ENCODE data around the gene CCNI.

Gene CCNI

DNA sequence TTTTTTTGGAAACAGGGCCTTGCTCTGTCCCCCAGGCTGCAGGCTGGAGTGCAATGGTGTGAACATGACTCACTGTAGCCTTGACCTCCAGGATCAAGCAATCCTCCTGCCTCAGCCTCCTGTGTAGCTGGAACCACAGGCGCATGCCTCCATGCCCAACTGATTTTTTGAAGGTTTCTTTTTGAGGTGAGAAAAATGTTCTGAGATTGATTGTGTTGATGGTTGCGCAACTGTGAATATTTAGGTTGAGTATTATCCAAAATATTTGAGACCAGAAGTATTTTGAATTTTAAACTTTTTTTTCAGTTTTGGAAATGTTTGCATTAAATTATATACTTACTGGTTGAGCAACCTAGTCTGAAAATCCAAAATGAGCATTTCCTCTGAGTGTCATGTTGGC lies 2.6 kb upstream of the CCNI start:
- H3K9me3 ChIP-seq (ENCODE audit: insufficient read depth, low read length, severe bottlenecking): no peaks in the 10 kb centered on the region
- no peak overlapping the region for H2AFZ ChIP-seq (ENCODE audit: low read depth, low read length)
- peaks cover 32% of the 10 kb centered on the region for H3K4me1 ChIP-seq (ENCODE audit: insufficient read depth, low read length)
- no peak for ATAC-seq (ENCODE audit: insufficient read depth, low read depth)
- H3K4me2 ChIP-seq (ENCODE audit: insufficient read depth, low read length): 0 out of 2 replicates have a peak overlapping the region, but pooled peaks have one; percentile 67
- peaks cover 16% of the 10 kb centered on the region for H4K20me1 ChIP-seq (ENCODE audit: insufficient read depth, low read length)
- no peak for DNase-seq
- H3K36me3 ChIP-seq (ENCODE audit: insufficient read depth, low read length): peaks cover 4% of the 10 kb centered on the region; the same call in 1 of the 2 replicates
- peaks cover 47% of the 10 kb centered on the region for H3K79me2 ChIP-seq (ENCODE audit: insufficient read depth, low read length)
- no peak overlapping the region for H3K9ac ChIP-seq (ENCODE audit: low read depth, low read length)
- no peak overlapping the region for H3K27ac ChIP-seq (ENCODE audit: low read length)
- no peaks in the 10 kb centered on the region for H3K27me3 ChIP-seq (ENCODE audit: insufficient read depth, low read length, poor library complexity)
- H3K4me3 ChIP-seq (ENCODE audit: low read depth in 1 of 2, low read length in 2 of 2): no peak overlapping the region
- no peak for TF ChIP-seq EZH2 (IDR thresholded peaks at IDR 0.05; ENCODE audit: borderline replicate concordance, low read depth, low read length, severe bottlenecking)
- TF ChIP-seq, protein P1, sequence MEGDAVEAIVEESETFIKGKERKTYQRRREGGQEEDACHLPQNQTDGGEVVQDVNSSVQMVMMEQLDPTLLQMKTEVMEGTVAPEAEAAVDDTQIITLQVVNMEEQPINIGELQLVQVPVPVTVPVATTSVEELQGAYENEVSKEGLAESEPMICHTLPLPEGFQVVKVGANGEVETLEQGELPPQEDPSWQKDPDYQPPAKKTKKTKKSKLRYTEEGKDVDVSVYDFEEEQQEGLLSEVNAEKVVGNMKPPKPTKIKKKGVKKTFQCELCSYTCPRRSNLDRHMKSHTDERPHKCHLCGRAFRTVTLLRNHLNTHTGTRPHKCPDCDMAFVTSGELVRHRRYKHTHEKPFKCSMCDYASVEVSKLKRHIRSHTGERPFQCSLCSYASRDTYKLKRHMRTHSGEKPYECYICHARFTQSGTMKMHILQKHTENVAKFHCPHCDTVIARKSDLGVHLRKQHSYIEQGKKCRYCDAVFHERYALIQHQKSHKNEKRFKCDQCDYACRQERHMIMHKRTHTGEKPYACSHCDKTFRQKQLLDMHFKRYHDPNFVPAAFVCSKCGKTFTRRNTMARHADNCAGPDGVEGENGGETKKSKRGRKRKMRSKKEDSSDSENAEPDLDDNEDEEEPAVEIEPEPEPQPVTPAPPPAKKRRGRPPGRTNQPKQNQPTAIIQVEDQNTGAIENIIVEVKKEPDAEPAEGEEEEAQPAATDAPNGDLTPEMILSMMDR (IDR thresholded peaks at IDR 0.05; ENCODE audit: borderline replicate concordance, extremely low read depth, low read length, poor library complexity, severe bottlenecking): no peak

DNA sequence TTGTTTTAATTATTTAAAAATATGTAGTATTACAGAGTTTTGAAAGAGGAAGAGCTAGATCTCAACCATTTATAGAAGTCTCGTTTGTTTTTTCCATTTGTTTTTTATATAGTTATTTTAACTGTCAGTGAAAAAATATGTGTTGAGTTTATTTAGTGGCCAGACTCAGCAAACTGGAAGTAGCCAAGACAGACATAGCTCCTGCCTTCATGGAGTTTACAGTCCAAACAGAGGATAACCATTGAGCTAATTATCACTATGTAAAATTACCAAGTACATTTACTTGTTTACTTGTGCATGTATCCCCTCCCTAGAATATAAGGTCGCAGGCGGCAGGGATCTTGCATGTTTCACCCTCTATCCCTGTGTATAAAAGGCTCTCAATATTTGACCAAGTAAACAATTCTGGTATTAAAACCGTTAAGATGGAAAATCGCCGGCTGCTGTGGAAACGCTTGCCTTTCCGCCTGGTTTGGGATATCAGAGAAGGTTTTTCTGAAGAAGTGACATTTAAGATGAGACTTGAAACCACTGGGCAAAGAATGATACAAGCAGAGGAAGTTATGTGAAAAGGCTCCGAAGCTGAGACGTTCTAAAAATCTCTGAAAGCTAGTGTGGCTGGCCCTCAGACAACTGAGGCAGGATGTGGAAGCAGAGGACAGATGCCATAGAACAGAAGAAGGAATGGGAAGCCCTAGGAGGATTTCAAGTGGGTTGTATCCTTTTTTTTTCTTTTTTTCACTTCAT lies 1.3 kb upstream of the CCNI start:
- Histone ChIP-seq H2AFZ (ENCODE audit: low read depth, low read length) (peak overlapping the region; percentile 92), H3K9ac (ENCODE audit: low read depth, low read length) (peak overlapping the region; percentile 86), H3K36me3 (ENCODE audit: insufficient read depth, low read length) (peaks cover 4% of the 10 kb centered on the region; the same call in 1 of the 2 replicates), H3K4me3 (ENCODE audit: low read depth in 1 of 2, low read length in 2 of 2) (peak overlapping the region; percentile 41 to 97), H3K27me3 (ENCODE audit: insufficient read depth, low read length, poor library complexity) (no peaks in the 10 kb centered on the region), H3K4me1 (ENCODE audit: insufficient read depth, low read length) (peaks cover 45% of the 10 kb centered on the region), H3K9me3 (ENCODE audit: insufficient read depth, low read length, severe bottlenecking) (no peaks in the 10 kb centered on the region), H3K4me2 (ENCODE audit: insufficient read depth, low read length) (peak overlapping the region; percentile 67), H3K27ac (ENCODE audit: low read length) (peak overlapping the region; percentile 100), H4K20me1 (ENCODE audit: insufficient read depth, low read length) (peaks cover 30% of the 10 kb centered on the region), H3K79me2 (ENCODE audit: insufficient read depth, low read length) (peaks cover 60% of the 10 kb centered on the region)
- TF ChIP-seq, protein P1 (IDR thresholded peaks at IDR 0.05; ENCODE audit: borderline replicate concordance, extremely low read depth, low read length, poor library complexity, severe bottlenecking): no peak
- TF ChIP-seq EZH2 (IDR thresholded peaks at IDR 0.05; ENCODE audit: borderline replicate concordance, low read depth, low read length, severe bottlenecking): no peak
- ATAC-seq (ENCODE audit: insufficient read depth, low read depth) (no peak), DNase-seq (no peak)

DNA sequence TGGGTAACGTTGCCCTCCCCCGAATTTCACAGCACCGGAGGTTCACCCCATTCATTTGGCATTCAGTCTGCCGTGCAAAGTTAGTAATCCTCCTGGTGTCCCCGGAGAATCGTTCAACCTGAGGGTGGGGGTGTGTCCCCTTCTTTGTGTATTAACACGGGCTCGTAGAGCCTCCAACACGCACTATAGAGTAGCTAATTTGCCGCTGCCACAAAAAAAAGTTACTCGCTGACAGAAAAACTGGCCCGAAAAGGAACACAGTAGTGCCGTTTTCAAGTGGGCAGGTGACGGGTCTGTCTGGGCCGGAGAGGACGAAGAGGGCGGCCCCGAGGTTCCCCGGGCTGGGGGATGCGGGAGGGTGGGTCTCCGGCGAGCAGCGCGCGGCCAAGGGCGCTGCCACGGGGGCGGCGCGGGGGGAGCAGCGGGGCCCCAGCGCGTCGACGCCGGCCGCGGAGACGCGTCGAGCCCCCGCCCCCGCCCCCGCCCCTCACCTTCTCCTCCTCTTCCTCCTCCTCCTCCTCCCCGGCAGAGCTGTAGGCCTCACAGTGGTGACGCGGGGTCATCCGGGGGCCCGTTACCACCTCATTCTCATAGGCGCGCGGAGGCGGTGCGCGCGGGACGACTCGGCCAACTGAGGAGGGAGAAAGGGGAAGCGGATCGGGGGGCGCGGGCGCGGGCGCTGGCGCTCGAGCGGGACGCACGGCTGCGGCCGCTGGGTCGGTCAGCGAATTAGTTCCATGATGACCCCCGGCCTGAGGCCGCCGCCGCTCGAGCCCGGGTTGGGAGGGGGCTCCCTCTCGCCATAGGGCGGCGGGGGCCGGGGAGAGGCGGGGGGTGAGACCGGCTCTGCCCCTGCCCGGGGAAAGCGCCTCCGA lies 571 bp downstream of the CCNI start:
- DNase-seq (peak; percentile 89), ATAC-seq (ENCODE audit: insufficient read depth, low read depth) (peak; percentile 81)
- Histone ChIP-seq H4K20me1 (ENCODE audit: insufficient read depth, low read length) (peaks cover 48% of the 10 kb centered on the region), H3K27ac (ENCODE audit: low read length) (peak overlapping the region; percentile 100), H3K4me1 (ENCODE audit: insufficient read depth, low read length) (peaks cover 60% of the 10 kb centered on the region), H3K36me3 (ENCODE audit: insufficient read depth, low read length) (peaks cover 7% of the 10 kb centered on the region), H3K9ac (ENCODE audit: low read depth, low read length) (peak overlapping the region; percentile 86), H3K4me3 (ENCODE audit: low read depth in 1 of 2, low read length in 2 of 2) (peak overlapping the region; percentile 41 to 97), H3K9me3 (ENCODE audit: insufficient read depth, low read length, severe bottlenecking) (no peaks in the 10 kb centered on the region), H3K79me2 (ENCODE audit: insufficient read depth, low read length) (peaks cover 78% of the 10 kb centered on the region), H2AFZ (ENCODE audit: low read depth, low read length) (peak overlapping the region; percentile 48; the same call in 1 of the 2 replicates), H3K27me3 (ENCODE audit: insufficient read depth, low read length, poor library complexity) (no peaks in the 10 kb centered on the region), H3K4me2 (ENCODE audit: insufficient read depth, low read length) (peak overlapping the region; percentile 80)
- TF ChIP-seq, protein P1 (IDR thresholded peaks at IDR 0.05; ENCODE audit: borderline replicate concordance, extremely low read depth, low read length, poor library complexity, severe bottlenecking): no peak
- no peak for TF ChIP-seq EZH2 (IDR thresholded peaks at IDR 0.05; ENCODE audit: borderline replicate concordance, low read depth, low read length, severe bottlenecking)

Measured in DND-41 (cell line).